ENCODE results near the gene LYPD1. TPM values are rescaled to one million over a fixed set of nuclear protein-coding genes. Genes with fewer than 3 reads are reported as not detected.

LYPD1 gene
- total RNA-seq, 1 experiment from 2014 or later: 34.3 TPM

DNA sequence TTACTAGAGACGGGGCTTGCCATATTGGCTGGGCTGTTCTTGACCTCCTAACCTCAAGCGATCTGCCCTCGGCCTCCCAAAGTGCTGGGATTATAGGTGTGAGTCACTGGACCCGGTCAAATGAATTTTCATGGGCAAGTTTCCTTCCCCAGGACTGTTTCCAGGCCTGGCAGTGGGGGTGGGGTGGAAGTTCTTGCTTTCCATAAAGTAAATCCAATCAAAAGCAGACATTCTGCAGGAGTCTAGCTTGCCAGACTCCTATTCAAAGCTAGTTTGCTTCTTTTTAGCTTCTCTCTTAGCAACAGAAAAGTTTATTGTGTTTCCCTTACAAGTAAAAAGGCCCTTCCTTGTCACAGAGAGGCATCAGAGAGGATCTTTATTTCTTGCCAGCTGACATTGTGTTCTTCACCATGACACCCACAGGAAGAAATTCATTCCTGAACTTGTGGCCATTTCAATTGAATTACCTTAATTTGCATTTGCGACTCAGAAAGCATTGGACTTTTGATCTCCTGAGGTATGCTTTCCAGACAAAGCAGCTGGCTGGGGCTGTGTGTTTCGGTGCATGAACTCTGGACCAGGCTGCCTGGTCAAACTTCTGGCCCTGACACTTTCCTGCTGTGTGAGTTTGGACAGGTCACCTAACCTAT lies 37.9 kb downstream of the LYPD1 start:
- DNase-seq: peak; percentile 7
- H3K9me3 Mint-ChIP-seq (ENCODE audit: low read depth, unreplicated experiment): peaks cover 3% of the 10 kb centered on the region
- BruUV-seq (replicated peaks): no TSS peak
- no peak overlapping the region for H3K27ac Mint-ChIP-seq (ENCODE audit: unreplicated experiment)
- TF ChIP-seq, protein P1, sequence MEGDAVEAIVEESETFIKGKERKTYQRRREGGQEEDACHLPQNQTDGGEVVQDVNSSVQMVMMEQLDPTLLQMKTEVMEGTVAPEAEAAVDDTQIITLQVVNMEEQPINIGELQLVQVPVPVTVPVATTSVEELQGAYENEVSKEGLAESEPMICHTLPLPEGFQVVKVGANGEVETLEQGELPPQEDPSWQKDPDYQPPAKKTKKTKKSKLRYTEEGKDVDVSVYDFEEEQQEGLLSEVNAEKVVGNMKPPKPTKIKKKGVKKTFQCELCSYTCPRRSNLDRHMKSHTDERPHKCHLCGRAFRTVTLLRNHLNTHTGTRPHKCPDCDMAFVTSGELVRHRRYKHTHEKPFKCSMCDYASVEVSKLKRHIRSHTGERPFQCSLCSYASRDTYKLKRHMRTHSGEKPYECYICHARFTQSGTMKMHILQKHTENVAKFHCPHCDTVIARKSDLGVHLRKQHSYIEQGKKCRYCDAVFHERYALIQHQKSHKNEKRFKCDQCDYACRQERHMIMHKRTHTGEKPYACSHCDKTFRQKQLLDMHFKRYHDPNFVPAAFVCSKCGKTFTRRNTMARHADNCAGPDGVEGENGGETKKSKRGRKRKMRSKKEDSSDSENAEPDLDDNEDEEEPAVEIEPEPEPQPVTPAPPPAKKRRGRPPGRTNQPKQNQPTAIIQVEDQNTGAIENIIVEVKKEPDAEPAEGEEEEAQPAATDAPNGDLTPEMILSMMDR (IDR thresholded peaks at IDR 0.05; ENCODE audit: unreplicated experiment): no peak
- no peaks in the 10 kb centered on the region for H3K36me3 Mint-ChIP-seq (ENCODE audit: insufficient read depth, unreplicated experiment)
- H3K27me3 Mint-ChIP-seq (ENCODE audit: unreplicated experiment): no peaks in the 10 kb centered on the region
- H3K4me3 Mint-ChIP-seq (ENCODE audit: low read depth, unreplicated experiment): no peak overlapping the region
- intact Hi-C loops (cut with micrococcal nuclease; ENCODE audit: unreplicated experiment): no loop called here
- H3K4me1 Mint-ChIP-seq (ENCODE audit: low read depth, unreplicated experiment): peaks cover 15% of the 10 kb centered on the region
- CTCF ChIA-PET: interaction anchor here (1.1 kb wide), 1 partner anchor 11 kb away, joined by 6 read pairs; no protein-coding TSS in a partner anchor

DNA sequence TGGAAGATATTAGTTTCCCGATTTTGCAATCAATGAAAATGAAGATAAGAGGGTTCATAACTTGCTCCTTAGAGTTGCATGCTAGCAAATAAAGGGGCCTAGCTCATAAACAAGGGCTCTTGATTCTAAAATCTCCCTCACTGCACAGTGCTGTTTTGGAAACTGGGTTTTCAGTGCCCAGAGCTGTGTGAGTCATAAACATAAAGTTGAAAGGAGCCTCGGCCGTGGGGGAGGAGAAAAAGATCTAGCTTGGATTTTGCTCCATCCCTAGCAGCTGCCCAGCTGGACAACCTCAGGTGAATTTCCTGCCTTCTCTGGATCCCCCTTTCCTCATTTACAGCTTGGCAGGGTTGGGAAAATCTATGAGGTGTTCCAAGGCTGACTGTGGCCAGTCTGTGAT lies 42.5 kb downstream of the LYPD1 start:
- no peak overlapping the region for H3K4me3 Mint-ChIP-seq (ENCODE audit: low read depth, unreplicated experiment)
- no peaks in the 10 kb centered on the region for H3K9me3 Mint-ChIP-seq (ENCODE audit: low read depth, unreplicated experiment)
- H3K27ac Mint-ChIP-seq (ENCODE audit: unreplicated experiment): no peak overlapping the region
- intact Hi-C loops (cut with micrococcal nuclease; ENCODE audit: unreplicated experiment): no loop called here
- BruUV-seq (replicated peaks): no TSS peak
- no peaks in the 10 kb centered on the region for H3K27me3 Mint-ChIP-seq (ENCODE audit: unreplicated experiment)
- CTCF ChIA-PET: no interaction called here
- no peaks in the 10 kb centered on the region for H3K36me3 Mint-ChIP-seq (ENCODE audit: insufficient read depth, unreplicated experiment)
- TF ChIP-seq, protein P1 (IDR thresholded peaks at IDR 0.05; ENCODE audit: unreplicated experiment): no peak
- H3K4me1 Mint-ChIP-seq (ENCODE audit: low read depth, unreplicated experiment): peaks cover 15% of the 10 kb centered on the region
- no peak for DNase-seq

DNA sequence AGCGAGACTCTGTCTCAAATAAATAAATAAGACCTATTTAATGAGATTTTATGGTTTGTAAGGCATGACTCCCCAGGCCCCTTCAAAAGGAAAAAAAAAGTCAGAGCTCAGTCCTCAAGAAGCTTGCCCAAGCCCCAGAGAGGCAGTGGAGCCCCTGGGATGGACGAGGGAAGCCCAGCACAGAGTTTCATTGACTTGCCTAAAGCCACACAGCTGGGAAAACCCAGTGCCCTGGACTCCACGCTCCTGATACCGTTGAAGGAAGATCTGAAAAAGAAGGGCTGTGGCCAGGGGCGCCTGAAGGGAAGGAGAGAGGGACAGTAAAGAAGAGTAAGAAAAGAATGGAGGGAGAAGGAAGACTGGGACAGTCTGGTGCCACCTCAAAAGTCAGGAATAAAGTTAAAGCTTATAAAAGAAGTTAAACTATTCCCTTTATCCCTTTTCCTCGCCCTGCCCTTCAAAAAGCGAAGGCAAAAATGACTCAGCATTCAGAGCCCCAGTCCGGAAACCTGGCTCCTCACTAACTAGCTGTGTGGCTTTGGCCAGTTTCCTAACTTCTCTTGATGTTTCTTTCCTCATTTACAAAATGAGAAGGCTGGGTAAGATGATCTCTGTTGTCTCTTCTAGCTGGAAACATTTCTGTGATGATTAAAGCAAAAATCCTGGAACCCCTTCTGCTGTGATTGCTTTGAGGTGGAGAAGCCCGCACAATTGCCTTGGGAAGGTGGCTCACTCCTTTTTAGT lies 46.7 kb downstream of the LYPD1 start:
- peaks cover 6% of the 10 kb centered on the region for H3K36me3 Mint-ChIP-seq (ENCODE audit: insufficient read depth, unreplicated experiment)
- TF ChIP-seq, protein P1 (IDR thresholded peaks at IDR 0.05; ENCODE audit: unreplicated experiment): no peak
- H3K9me3 Mint-ChIP-seq (ENCODE audit: low read depth, unreplicated experiment): no peaks in the 10 kb centered on the region
- peaks cover 17% of the 10 kb centered on the region for H3K4me1 Mint-ChIP-seq (ENCODE audit: low read depth, unreplicated experiment)
- H3K4me3 Mint-ChIP-seq (ENCODE audit: low read depth, unreplicated experiment): no peak overlapping the region
- no peaks in the 10 kb centered on the region for H3K27me3 Mint-ChIP-seq (ENCODE audit: unreplicated experiment)
- BruUV-seq (replicated peaks): no TSS peak
- intact Hi-C loops (cut with micrococcal nuclease; ENCODE audit: unreplicated experiment): no loop called here
- CTCF ChIA-PET: interaction anchor here (0.6 kb wide), 1 partner anchor 77 kb away, joined by 4 read pairs; no protein-coding TSS in a partner anchor
- DNase-seq: no peak
- no peak overlapping the region for H3K27ac Mint-ChIP-seq (ENCODE audit: unreplicated experiment)

DNA sequence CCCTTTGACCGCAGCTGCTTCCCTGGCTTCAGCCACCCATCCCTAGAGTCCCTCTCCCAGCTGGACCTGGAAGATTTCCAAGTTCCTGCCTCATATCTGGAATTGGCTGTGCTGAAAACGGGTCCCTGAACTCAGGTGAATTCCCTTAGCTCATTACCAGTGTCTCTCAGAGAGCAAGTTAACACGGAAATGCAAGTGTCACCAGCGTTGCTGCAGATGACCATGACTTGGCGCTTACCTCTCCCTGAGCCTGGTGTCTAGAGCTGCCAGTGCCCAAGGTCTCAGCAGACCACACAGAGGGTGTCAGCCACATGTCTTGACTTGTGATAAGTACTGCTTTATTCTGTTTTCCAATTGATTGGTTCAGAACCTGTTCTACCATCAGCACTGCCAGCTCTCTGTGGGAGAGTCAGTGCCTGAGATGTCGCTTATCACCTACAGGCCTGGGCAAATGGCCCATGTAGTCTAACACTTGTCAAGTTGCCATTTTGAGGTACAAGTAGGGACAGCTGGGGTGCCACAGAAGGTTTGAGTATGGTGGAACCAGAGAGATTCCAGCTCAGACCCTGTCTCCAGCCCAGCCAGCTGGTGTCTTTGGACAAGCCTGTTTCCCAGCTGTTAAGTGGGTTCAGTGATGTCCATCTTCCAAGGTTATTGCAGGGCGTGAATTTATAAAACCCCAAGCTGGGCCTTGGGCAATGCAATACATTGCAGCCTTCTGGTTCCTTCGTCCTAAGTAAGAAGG lies 48.7 kb downstream of the LYPD1 start:
- H3K36me3 Mint-ChIP-seq (ENCODE audit: insufficient read depth, unreplicated experiment): peaks cover 6% of the 10 kb centered on the region
- CTCF ChIA-PET: interaction anchor here (0.9 to 1.0 kb wide), 3 partner anchors 11 to 550 kb away, joined by 3 to 6 read pairs (median 3); no protein-coding TSS in a partner anchor
- BruUV-seq (replicated peaks): no TSS peak
- H3K27ac Mint-ChIP-seq (ENCODE audit: unreplicated experiment): peak overlapping the region; percentile 74
- TF ChIP-seq, protein P1 (IDR thresholded peaks at IDR 0.05; ENCODE audit: unreplicated experiment): no peak
- peaks cover 17% of the 10 kb centered on the region for H3K4me1 Mint-ChIP-seq (ENCODE audit: low read depth, unreplicated experiment)
- no peaks in the 10 kb centered on the region for H3K27me3 Mint-ChIP-seq (ENCODE audit: unreplicated experiment)
- H3K4me3 Mint-ChIP-seq (ENCODE audit: low read depth, unreplicated experiment): no peak overlapping the region
- peak; percentile 25 for DNase-seq
- intact Hi-C loops (cut with micrococcal nuclease; ENCODE audit: unreplicated experiment): no loop called here
- H3K9me3 Mint-ChIP-seq (ENCODE audit: low read depth, unreplicated experiment): no peaks in the 10 kb centered on the region

Measured in Calu3 (cell line).